ENCODE measurements around the gene ZFP36L2. TPM values are rescaled to one million over a fixed set of nuclear protein-coding genes. Genes with fewer than 3 reads are reported as not detected.
A peak's percentile ranks its signal among the peaks of the same experiment; 100 is the strongest.

Gene ZFP36L2
- total and polyA plus RNA-seq, 9 donors = 115 to 369 (median 232) TPM

GRCh38 chr2:43268066-43268953, 41.9 kb upstream of the ZFP36L2 start:
- WGBS, 3 donors = 55 to 66% (median 62%) methylated on average over 10 of the region's 10 CpGs
- DNase-seq = peak in 2 of 5 donors; percentile 52 to 60
- Histone ChIP-seq H3K9me3 (no peaks in the 10 kb centered on the region), H3K36me3 (no peaks in the 10 kb centered on the region), H3K27ac (peak overlapping the region; percentile 86 to 92), H3K4me3 (no peak overlapping the region), H3K4me1 (ENCODE audit: insufficient read depth) (peaks cover 28% of the 10 kb centered on the region), H3K27me3 (no peaks in the 10 kb centered on the region)
- intact Hi-C loops (cut with DNase I) = loop anchor here in 1 of 4 donors (10.0 kb wide), 1 partner anchor 66 kb away; no protein-coding TSS in a partner anchor
- TF ChIP-seq EP300 (IDR thresholded peaks at IDR 0.05) (no peak), POLR2A (IDR thresholded peaks at IDR 0.05) (no peak)
- TF ChIP-seq, protein P1, sequence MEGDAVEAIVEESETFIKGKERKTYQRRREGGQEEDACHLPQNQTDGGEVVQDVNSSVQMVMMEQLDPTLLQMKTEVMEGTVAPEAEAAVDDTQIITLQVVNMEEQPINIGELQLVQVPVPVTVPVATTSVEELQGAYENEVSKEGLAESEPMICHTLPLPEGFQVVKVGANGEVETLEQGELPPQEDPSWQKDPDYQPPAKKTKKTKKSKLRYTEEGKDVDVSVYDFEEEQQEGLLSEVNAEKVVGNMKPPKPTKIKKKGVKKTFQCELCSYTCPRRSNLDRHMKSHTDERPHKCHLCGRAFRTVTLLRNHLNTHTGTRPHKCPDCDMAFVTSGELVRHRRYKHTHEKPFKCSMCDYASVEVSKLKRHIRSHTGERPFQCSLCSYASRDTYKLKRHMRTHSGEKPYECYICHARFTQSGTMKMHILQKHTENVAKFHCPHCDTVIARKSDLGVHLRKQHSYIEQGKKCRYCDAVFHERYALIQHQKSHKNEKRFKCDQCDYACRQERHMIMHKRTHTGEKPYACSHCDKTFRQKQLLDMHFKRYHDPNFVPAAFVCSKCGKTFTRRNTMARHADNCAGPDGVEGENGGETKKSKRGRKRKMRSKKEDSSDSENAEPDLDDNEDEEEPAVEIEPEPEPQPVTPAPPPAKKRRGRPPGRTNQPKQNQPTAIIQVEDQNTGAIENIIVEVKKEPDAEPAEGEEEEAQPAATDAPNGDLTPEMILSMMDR (IDR thresholded peaks at IDR 0.05) = no peak

- H3K4me1 ChIP-seq (ENCODE audit: insufficient read depth) = peaks cover 28% of the 10 kb centered on the region
- no peak for TF ChIP-seq EP300 (IDR thresholded peaks at IDR 0.05)
- TF ChIP-seq, protein P1 (IDR thresholded peaks at IDR 0.05) = no peak
- no peak for TF ChIP-seq POLR2A (IDR thresholded peaks at IDR 0.05)
- intact Hi-C loops (cut with DNase I) = loop anchor here in 1 of 4 donors (10.0 kb wide), 1 partner anchor 67 kb away; no protein-coding TSS in a partner anchor
- H3K27me3 ChIP-seq = no peaks in the 10 kb centered on the region
- no peak overlapping the region for H3K4me3 ChIP-seq
- H3K36me3 ChIP-seq = no peaks in the 10 kb centered on the region
- DNase-seq = no peak
- peak overlapping the region; percentile 39 to 92 for H3K27ac ChIP-seq
- 88 to 95% (median 93%) methylated on average over 7 of the region's 7 CpGs for WGBS, 3 donors
- H3K9me3 ChIP-seq = no peaks in the 10 kb centered on the region
Measured at GRCh38 chr2:43267381-43267780, 41.0 kb upstream of the ZFP36L2 start.

DNA sequence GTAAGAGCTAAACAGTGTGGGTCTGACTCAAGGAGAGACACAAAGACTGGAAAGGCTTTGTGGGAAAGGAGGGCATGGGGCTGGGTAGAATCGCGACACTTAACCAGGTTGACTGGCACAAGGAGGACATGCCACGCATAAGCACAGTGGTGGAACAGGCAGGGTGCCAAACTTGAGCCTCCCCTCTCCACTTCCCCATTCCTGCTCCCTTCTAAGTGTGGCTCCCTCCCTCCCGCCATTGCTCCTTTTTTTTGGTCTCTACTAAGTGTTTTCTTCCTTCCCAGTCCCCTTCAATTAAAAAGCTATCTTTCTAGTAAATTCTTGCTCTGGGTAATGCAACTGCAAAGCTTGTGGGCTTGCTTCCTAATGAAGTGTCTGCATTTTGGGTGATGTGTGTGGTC, 40.3 kb upstream of the ZFP36L2 start:
- no peaks in the 10 kb centered on the region for H3K27me3 ChIP-seq
- peaks cover 31% of the 10 kb centered on the region for H3K4me1 ChIP-seq (ENCODE audit: insufficient read depth)
- no peaks in the 10 kb centered on the region for H3K36me3 ChIP-seq
- WGBS, 3 donors = 85 to 89% (median 87%) methylated on average over 4 of the region's 4 CpGs
- intact Hi-C loops (cut with DNase I) = loop anchor here in 1 of 4 donors (10.0 kb wide), 1 partner anchor 68 kb away; no protein-coding TSS in a partner anchor
- peak overlapping the region in 1 of 2 donors; percentile 92 for H3K27ac ChIP-seq
- no peak overlapping the region for H3K4me3 ChIP-seq
- TF ChIP-seq, protein P1 (IDR thresholded peaks at IDR 0.05) = no peak
- no peak for TF ChIP-seq POLR2A (IDR thresholded peaks at IDR 0.05)
- no peak for TF ChIP-seq EP300 (IDR thresholded peaks at IDR 0.05)
- H3K9me3 ChIP-seq = no peaks in the 10 kb centered on the region
- DNase-seq = peak in 3 of 5 donors; percentile 38 to 60 (median 51)

- Histone ChIP-seq H3K4me1 (ENCODE audit: insufficient read depth) (peaks cover 31% of the 10 kb centered on the region), H3K27ac (peak overlapping the region; percentile 65 to 66), H3K4me3 (no peak overlapping the region), H3K27me3 (no peaks in the 10 kb centered on the region), H3K9me3 (no peaks in the 10 kb centered on the region), H3K36me3 (no peaks in the 10 kb centered on the region)
- TF ChIP-seq, protein P1 (IDR thresholded peaks at IDR 0.05) = no peak
- TF ChIP-seq EP300 (IDR thresholded peaks at IDR 0.05) (no peak), POLR2A (IDR thresholded peaks at IDR 0.05) (no peak)
- intact Hi-C loops (cut with DNase I) = loop anchor here in 1 of 4 donors (10.0 kb wide), 1 partner anchor 69 kb away; no protein-coding TSS in a partner anchor
- 7 to 9% (median 9%) methylated on average over 9 of the region's 9 CpGs for WGBS, 3 donors
- DNase-seq = peak in 3 of 5 donors; percentile 45 to 64 (median 56)
Measured at GRCh38 chr2:43265421-43265820, 39.0 kb upstream of the ZFP36L2 start.
